Tibial nerve (tissue), 4 donors: ENCODE measurements around the gene CHSY1. TPM values are rescaled to one million over a fixed set of nuclear protein-coding genes. Genes with fewer than 3 reads are reported as not detected.
"Not testable (repeated sequence)": the region's sequence is repeated elsewhere in the genome, so short reads cannot be mapped to it uniquely, and the experiment has no call there.

Experiments used
- DNase-seq, 2 donors: peaks; one replicate each; pipeline ENCODE4 v3.0.0-alpha.2; 2019; ENCODE audit warnings: low spot score in 2 of 2
- H3K27ac ChIP-seq, 4 donors: fragments of 200-600 bp; sonication (generic) in 3 of 4; one replicate each; pipeline ENCODE4 v1.5.1; 2017 to 2019; ENCODE audit warnings: mild to moderate bottlenecking in 1 of 4
- H3K27me3 ChIP-seq, 2 donors: fragments of 200-600 bp; sonication (generic) in 1 of 2; one replicate each; pipeline versions ENCODE4 v1.5.1 to v1.6.0; 2017 to 2019
- H3K36me3 ChIP-seq, 3 donors: fragments of 200-600 bp; sonication (generic); one replicate each; pipeline ENCODE4 v1.5.1; 2018 to 2019
- H3K4me1 ChIP-seq, 4 donors: fragments of 200-600 bp; sonication (generic) in 3 of 4; one replicate each; pipeline ENCODE4 v1.5.1; 2017 to 2019
- H3K4me3 ChIP-seq, 4 donors: fragments of 200-600 bp; sonication (generic) in 3 of 4; one replicate each; pipeline ENCODE4 v1.5.1; 2017 to 2019; ENCODE audit warnings: mild to moderate bottlenecking in 1 of 4, moderate library complexity in 1 of 4
- H3K9me3 ChIP-seq, 4 donors: fragments of 200-600 bp; sonication (generic) in 3 of 4; one replicate each; pipeline ENCODE4 v1.5.1; 2017 to 2019
- CTCF ChIP-seq, 5 experiments: fragments of 200-600 bp in 3 of 5; fragments of 450-650 bp in 2 of 5; sonication (generic) in 3 of 5; IDR thresholded peaks; one replicate each; pipeline ENCODE4 v1.5.1; 2016 to 2019; ENCODE audit warnings: antibody characterized with exemption in 5 of 5, mild to moderate bottlenecking in 3 of 5, moderate library complexity in 2 of 5
- EP300 ChIP-seq, 2 donors: sonication (generic); formaldehyde crosslinking; IDR thresholded peaks; one replicate each; pipeline ENCODE4 v1.6.1; 2017; ENCODE audit warnings: antibody characterized with exemption in 2 of 2, mild to moderate bottlenecking in 1 of 2
- POLR2A ChIP-seq, 2 donors: fragments of 450-650 bp; IDR thresholded peaks; one replicate each; pipeline ENCODE4 v1.6.1; 2017; ENCODE audit warnings: antibody characterized with exemption in 2 of 2, mild to moderate bottlenecking in 2 of 2, moderate library complexity in 2 of 2
- WGBS, 2 donors: methylation state at CpG; one replicate each; pipeline ENCODE4 v1.1.5; 2018; 5-methylcytosine and 5-hydroxymethylcytosine counted together
- total RNA-seq, 4 donors: library from RNA; depleted of rRNA; stranded (reverse); fragments of >200 nt; gene quantifications; one replicate each; pipeline ENCODE4 v1.1.0, GENCODE V29; 2016

Gene CHSY1
- total RNA-seq, 4 donors from 2014 or later: 22.0 to 29.7 (median 24.6) TPM

GRCh38 chr15:101215681-101216080 is 36.2 kb downstream of the CHSY1 start:
- TF ChIP-seq CTCF (IDR thresholded peaks at IDR 0.05) (no peak), POLR2A (IDR thresholded peaks at IDR 0.05) (no peak), EP300 (IDR thresholded peaks at IDR 0.05) (no peak)
- H3K4me1 ChIP-seq: peaks cover 0 to 50% (median 5%) of the 10 kb centered on the region in 4 donors
- H3K9me3 ChIP-seq: no peaks in the 10 kb centered on the region
- no peaks in the 10 kb centered on the region for H3K27me3 ChIP-seq
- 92 to 96% methylated on average over 4 of the region's 4 CpGs for WGBS, 2 donors
- H3K4me3 ChIP-seq: no peak overlapping the region
- no peak overlapping the region for H3K27ac ChIP-seq
- peaks cover 0 to 11% (median 0%) of the 10 kb centered on the region in 3 donors for H3K36me3 ChIP-seq
- DNase-seq: no peak

- not testable (repeated sequence) for H3K27ac ChIP-seq, H3K9me3 ChIP-seq, H3K27me3 ChIP-seq, H3K4me3 ChIP-seq, DNase-seq
- Histone ChIP-seq H3K4me1 (peaks cover 0 to 51% (median 15%) of the 10 kb centered on the region in 4 donors), H3K36me3 (peaks cover 0 to 11% (median 0%) of the 10 kb centered on the region in 3 donors)
- 93% methylated on average over 6 of the region's 6 CpGs for whole genome bisulfite sequencing, 2 donors
Observed at GRCh38 chr15:101214435-101215097, 37.3 kb downstream of the CHSY1 start.

- WGBS, 2 donors: 91 to 92% methylated on average over 5 of the region's 5 CpGs
- peaks cover 0 to 54% (median 17%) of the 10 kb centered on the region in 4 donors for H3K4me1 ChIP-seq
Observed at GRCh38 chr15:101213570-101213969, 38.3 kb downstream of the CHSY1 start.

GRCh38 chr15:101213147-101213546 is 38.7 kb downstream of the CHSY1 start:
- Histone ChIP-seq H3K9me3 (no peaks in the 10 kb centered on the region), H3K27ac (no peak overlapping the region), H3K36me3 (peaks cover 0 to 11% (median 0%) of the 10 kb centered on the region in 3 donors), H3K4me3 (no peak overlapping the region), H3K27me3 (no peaks in the 10 kb centered on the region), H3K4me1 (peaks cover 0 to 58% (median 17%) of the 10 kb centered on the region in 4 donors)
- 57 to 70% methylated on average over 3 of the region's 3 CpGs for WGBS, 2 donors
- TF ChIP-seq POLR2A (IDR thresholded peaks at IDR 0.05) (no peak), CTCF (IDR thresholded peaks at IDR 0.05) (no peak), EP300 (IDR thresholded peaks at IDR 0.05) (no peak)
- DNase-seq: no peak

More at GRCh38 chr15:101213570-101213969, 38.3 kb downstream of the CHSY1 start:
- Histone ChIP-seq H3K27ac (no peak overlapping the region), H3K4me3 (no peak overlapping the region), H3K27me3 (no peaks in the 10 kb centered on the region), H3K36me3 (peaks cover 0 to 11% (median 0%) of the 10 kb centered on the region in 3 donors), H3K9me3 (no peaks in the 10 kb centered on the region)
- no peak for DNase-seq
- TF ChIP-seq EP300 (IDR thresholded peaks at IDR 0.05) (no peak), CTCF (IDR thresholded peaks at IDR 0.05) (no peak), POLR2A (IDR thresholded peaks at IDR 0.05) (no peak)

- H3K27me3 ChIP-seq: no peaks in the 10 kb centered on the region
- TF ChIP-seq POLR2A (IDR thresholded peaks at IDR 0.05) (no peak), CTCF (IDR thresholded peaks at IDR 0.05) (no peak), EP300 (IDR thresholded peaks at IDR 0.05) (no peak)
- DNase-seq: no peak
- no peaks in the 10 kb centered on the region for H3K9me3 ChIP-seq
- peaks cover 0 to 70% (median 18%) of the 10 kb centered on the region in 4 donors for H3K4me1 ChIP-seq
- WGBS, 2 donors: 67 to 90% methylated on average over 4 of the region's 4 CpGs
- H3K4me3 ChIP-seq: no peak overlapping the region
- peaks cover 0 to 6% (median 0%) of the 10 kb centered on the region in 3 donors for H3K36me3 ChIP-seq
- H3K27ac ChIP-seq: no peak overlapping the region
Observed at GRCh38 chr15:101211897-101212296, 40.0 kb downstream of the CHSY1 start.
